Measurements from ENCODE around the gene LGALS9. TPM values are rescaled to one million over a fixed set of nuclear protein-coding genes. Genes with fewer than 3 reads are reported as not detected.
A peak's percentile ranks its signal among the peaks of the same experiment; 100 is the strongest.
"Not testable (repeated sequence)": the region's sequence is repeated elsewhere in the genome, so short reads cannot be mapped to it uniquely, and the experiment has no call there.

The LGALS9 gene
- total RNA-seq, 1 donor from 2014 or later, result 12.0 TPM

DNA sequence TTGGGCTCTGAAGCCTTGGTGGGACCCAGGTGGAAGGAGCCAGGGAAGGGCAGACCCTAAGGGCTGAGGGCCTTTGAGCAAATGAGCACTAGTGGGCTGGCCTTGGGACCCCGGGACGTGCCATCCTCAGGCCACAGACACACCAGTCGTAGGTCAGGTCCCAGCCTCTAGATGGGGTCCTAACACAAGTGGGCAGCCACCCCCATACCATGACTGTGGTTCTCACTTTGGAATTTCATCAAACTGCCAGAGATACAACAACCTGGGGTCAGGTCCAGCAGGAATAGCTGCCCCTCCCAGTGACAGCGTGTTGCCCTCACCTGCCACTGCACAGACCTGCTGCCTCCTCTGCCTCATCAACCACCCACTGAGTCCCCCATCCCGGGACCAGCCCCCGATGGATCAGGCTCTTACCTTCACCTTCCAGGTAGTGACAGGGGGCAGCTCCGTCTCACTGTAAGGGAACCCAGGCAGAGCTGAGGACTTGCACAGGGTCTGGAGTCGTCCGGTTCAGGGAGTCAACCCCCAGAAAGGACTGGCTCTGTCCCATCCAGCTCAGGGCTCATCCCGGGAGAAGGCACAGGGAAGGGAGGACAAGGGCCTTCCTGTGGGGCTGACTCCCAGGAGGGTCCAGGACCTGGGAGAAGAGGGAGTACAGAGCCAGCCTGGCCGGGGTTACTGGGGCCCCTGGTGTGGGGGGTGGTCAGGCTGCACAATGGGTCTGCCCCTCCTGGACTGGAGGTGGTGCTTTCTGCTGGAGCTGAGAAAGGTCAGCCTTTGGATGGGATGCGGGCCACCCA, 40.0 kb downstream of the LGALS9 start:
- DNase-seq (ENCODE audit: low spot score) (peak; percentile 31), ATAC-seq (no peak)

DNA sequence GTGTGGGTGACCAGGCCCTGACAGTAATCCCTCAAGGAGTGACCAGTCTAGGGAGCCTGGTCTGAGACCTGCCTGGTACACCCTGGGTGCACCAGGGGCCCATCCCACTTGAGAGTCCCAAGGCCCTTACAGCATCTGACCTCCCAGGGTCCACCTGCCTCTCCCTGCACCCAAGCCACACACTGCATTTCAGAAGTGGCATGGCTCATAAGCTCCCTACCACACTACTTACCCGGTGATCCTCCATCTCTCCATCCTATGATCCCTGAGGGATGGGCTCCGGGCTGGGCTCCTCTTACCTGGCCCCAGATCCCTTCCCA, 40.6 kb downstream of the LGALS9 start:
- DNase-seq (ENCODE audit: low spot score), result peak; percentile 30
- no peak for ATAC-seq

GRCh38 chr17:27671977-27672480, 41.0 kb downstream of the LGALS9 start:
- peak; percentile 19 for DNase-seq (ENCODE audit: low spot score)
- ATAC-seq, result not testable (repeated sequence)

- ATAC-seq, result no peak
- peak; percentile 26 for DNase-seq (ENCODE audit: low spot score)
Observed at GRCh38 chr17:27674335-27674734, 43.3 kb downstream of the LGALS9 start.

DNA sequence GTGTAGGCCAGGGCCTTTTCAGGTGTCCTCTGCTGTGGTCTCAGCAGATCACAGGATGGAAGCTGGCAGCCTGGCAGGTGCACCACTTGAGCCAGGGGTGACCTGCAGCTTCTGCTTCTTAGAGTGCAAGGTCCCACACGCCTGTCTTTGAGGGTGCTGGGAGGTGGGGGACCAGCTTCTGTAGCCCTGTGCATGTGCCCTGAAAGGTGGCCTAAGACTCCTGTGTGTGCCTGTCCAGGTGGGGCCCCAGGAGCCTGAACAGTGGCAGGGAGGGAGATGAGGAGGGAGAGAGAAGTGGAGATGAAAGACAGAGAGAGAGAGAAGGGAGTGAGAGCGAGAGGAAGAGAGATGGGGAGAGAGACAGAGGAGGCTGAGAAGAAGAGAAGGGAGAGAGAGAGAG, 46.2 kb downstream of the LGALS9 start:
- no peak for ATAC-seq
- no peak for DNase-seq (ENCODE audit: low spot score)

DNA sequence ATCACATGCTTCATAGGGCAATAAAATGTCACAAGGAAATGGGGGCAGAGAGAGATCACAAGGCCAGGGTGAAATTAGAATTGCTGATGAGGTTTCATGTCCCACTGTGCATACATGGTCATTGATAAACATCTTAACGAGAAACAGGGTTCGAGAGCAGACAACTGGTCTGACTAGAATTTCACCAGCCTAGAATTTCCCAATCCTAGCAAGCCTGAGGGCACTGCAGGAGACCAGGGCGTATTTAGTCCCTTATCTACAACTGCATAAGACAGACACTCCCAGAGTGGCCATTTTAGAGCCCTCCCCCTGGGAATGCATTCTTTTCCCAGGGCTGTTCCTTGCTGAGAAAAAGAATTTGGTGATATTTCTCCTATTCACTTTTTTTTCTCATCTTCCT, 55.3 kb downstream of the LGALS9 start:
- not testable (repeated sequence) for ATAC-seq; DNase-seq (ENCODE audit: low spot score)

- DNase-seq (ENCODE audit: low spot score), result no peak
- no peak for ATAC-seq
Observed at GRCh38 chr17:27690882-27691281, 59.9 kb downstream of the LGALS9 start.

DNA sequence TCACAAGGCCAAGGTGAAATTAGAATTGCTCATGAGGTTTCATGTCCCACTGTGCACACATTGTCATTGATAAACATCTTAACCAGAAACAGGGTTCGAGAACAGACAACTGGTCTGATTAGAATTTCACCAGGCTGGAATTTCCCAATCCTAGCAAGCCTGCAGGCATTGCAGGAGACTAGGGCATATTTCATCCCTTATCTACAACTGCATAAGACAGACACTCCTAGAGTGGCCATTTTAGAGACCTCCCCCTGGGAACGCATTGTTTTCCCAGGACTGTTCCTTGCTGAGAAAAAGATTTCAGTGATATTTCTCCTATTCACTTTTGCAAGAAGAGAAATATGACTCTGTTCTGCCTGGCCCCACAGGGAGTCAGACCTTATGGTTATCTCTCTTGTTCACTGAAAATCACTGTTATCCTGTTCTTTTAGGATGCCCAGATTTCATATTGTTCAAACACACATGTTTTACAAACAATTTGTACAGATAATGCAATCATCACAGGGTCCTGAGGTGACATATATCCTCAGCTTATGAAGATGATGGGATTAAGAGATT, 64.3 kb downstream of the LGALS9 start:
- ATAC-seq; DNase-seq (ENCODE audit: low spot score): not testable (repeated sequence)

Other genes with a start within 250 kb of the LGALS9 start
- 11.4 TPM for gene KSR1, start 174.7 kb upstream of the LGALS9 start, total RNA-seq
- gene NOS2, start 169.3 kb downstream of the LGALS9 start, total RNA-seq, result not detected